GM21737 (cell line): Measurements from ENCODE around the gene ITPKB.

Experiments
- ATAC-seq: cut with Tn5 transposase; IDR thresholded peaks from one replicate; pipeline ENCODE4 v1.9.1; 2021; ENCODE audit warnings: mild to moderate bottlenecking, moderate library complexity; ENCODE audit not compliant: unreplicated experiment

The ITPKB gene

DNA sequence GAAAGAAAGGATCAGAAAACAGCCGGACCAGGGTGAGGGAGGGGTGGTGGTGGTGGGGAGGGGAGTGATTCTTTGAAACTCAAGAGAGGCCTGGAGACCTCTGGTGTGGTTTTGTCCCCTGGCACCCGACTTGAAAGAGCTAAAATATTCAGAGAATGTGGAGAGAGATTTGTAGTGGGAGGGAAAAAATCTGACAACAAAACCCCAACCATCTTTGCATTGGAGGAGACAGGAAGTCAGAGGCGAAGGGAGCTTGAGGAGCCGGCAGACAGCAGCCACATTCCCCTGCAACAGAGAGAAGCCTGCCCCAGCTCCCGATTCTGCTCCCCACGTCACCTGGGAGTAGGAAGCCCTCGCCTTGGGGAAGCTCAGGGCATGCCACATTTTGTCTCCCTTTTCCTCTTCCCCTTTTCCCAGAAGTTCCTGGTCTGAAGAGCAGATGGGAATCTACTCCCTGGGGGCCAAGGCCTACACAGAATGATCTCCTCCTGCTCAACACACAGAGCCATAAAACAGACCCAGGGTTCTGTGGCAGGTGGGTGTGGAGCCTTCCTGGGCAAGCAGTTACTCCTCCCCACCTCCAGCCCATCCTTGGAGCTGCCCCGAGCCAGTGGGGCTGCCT is 84.9 kb downstream of the ITPKB start:
- no peak for ATAC-seq

DNA sequence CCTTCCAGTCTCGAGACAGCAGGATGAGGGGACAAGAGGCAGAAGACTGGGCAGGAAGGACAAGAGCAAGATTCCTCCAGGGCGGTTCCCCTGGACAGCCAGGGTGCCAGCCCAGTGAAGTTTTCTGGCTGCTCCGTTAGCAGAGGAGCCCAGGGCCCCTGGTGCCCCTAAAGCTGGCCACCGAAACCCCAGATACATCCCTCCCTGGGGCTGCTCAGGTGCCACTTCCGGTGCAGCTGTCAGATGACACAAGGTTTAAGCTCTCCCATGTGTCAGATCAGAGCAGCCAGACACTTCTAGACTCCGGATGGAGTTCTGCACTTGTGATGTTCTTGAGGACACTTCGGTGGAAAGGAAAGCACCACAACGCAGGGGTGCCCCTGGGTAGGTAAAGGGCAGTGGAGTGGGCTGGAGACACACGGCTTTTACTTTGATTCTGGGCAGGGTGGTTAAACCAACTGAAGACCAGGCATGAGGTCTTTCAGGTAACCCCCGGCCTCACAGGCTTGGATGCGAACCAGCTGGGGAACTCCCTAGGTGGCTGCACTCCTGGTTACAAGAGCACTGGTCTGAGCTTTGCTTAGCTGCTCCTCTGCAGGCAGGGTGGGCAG is 85.7 kb downstream of the ITPKB start:
- ATAC-seq = peak; percentile 80

DNA sequence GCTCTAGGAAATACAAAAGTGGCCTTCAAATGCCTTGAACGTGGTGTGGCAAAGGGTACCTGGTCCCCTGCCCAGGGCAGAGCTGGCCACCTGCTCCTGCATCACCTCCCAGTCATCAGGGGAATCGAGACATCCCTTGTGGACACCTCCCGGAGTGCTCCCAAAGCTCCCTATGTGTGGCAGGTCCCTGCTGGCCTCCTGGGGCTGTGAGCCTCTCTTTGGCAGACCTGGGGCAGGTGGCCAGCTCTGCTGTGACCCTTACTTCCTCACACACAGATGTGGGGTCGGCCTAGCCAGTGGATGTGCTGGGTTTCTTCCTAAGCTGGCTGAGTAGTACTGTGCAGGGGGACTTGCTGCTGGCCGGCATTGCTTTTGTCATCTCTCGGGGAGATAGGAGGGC is 86.5 kb downstream of the ITPKB start:
- ATAC-seq = no peak

DNA sequence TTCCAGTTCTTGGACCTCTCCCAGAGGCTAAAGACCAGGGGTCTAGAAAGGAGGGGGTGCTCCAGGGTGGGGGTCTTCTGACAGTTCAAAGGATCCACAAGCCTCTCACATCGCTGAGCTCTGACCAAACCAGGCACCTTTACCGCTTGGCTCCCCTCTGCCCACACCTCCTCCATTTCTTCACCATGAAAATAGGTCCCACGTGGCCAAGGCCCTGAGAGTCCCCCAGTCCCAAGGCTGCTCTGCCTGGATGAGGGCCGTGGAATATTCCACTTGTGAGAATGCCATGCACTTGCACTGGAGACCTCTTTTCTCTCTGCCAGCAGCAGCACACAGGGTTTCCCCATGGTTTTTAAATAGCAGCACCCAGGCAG is 87.4 kb downstream of the ITPKB start:
- ATAC-seq = no peak

DNA sequence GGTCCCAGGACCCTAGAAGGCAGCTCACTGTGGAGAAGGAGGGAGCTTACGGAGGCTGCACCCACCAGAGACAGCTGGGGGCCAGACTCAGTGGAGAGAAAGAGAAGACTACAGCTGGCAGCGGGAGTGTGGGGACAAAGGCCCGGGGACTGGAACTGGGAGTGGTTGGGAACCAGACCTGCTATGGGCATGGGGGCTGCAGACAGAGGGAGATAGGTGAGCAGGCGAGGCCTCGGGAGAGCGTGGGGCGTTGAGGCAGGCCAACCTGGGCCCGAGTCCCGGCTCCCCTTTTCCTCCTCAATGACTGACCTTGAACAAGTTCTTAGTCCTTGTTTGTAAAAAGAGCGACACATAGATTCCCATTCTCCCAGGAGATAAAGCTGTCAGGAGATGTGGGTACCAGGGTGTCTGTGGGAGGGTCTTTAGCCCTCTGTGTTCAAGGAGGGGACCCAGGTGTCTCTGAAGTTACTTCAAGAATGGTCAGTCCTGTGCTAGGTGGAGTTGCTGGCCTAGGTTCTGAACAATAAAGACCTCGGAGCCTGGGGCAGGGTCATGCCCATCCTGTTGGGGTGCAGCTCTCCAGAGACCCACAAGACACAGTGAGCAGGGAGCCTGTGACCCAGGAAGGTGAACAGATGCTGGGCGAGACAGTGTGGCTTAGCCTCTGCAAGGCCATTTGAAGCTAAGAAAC is 87.9 kb downstream of the ITPKB start:
- no peak for ATAC-seq

DNA sequence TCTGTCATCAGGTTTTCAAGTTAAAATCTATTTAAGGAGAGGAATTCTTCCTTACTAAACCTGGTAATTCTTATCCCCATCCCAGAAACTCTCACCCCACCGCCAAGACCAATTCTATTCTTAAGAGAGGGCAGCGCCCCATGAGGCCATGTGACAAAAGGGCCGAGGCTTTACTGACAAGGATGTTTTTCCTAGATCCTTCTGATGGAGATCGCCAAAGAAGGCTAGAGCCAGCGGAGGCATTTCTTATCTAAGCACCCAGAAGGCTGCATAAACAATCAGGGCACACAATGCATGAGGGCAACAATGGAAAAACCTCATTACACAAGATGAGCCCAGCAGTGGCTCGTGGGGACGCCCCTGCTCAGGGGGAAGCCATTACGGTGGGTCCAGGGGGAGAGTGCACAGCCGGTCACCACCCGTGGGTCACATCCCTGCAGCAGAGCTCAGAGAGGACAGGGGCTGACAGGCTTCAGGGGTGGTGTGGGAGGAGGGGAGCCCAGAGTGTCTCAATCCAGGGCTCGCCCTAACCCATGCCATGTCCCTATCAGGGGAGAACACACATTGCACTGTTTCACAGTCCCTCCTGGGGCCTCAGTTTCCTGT is 88.7 kb downstream of the ITPKB start:
- ATAC-seq = no peak

DNA sequence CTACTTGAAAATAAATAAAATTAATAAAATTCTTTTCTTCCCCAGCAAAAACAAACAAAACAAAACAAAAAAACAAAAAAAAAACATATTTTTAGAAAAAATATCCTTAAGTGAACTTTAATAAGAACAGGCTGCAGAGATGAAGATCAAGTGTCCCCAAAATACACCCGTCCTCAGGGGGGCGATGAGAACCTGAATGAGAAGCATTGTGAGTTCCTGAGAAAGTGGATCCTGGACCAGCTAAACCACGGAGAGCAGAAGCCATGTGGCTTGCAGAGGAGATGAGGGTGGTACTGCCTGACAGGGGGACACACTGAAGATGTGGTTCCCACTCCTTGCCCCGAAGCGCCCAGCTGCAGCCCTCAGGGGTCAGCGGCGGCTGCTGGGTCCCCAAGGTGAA is 89.3 kb downstream of the ITPKB start:
- ATAC-seq = no peak

DNA sequence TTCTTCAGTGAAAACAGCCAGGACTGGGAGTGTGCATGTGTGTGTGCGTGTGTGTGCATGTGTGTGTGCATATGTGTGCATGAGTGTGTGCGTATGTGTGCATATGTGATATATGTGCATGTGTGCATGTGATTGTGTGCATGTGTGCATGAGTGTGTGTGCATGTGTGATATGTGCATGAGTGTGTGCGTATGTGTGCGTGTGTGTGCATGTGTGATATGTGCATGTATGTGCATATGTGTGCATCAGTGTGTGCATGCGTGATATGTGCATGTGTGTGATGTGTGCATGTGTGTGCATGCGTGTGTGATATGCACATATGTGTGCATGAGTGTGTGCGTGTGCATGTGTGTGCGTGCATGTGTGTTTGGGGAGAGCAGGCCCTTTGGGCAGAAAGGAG is 89.8 kb downstream of the ITPKB start:
- no peak for ATAC-seq

DNA sequence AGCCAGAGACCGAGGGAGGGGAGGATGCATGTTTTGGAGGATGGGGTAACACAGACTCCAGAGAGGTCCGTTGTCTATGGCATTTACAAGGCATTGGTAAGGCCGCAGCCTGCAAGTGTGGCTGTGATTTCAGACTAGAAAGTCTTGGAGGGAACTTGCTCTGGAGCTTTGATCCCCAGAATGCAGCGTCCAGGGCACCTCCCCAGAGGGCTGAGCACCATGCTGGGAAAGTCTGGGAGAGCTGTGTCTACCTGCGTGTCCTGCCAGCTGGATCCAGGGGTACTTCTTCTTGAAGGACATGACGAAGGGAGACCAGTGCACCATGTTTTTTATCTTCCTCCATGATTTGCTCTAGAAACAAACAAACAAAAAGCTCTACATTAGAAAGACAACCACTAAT is 90.7 kb downstream of the ITPKB start:
- no peak for ATAC-seq

DNA sequence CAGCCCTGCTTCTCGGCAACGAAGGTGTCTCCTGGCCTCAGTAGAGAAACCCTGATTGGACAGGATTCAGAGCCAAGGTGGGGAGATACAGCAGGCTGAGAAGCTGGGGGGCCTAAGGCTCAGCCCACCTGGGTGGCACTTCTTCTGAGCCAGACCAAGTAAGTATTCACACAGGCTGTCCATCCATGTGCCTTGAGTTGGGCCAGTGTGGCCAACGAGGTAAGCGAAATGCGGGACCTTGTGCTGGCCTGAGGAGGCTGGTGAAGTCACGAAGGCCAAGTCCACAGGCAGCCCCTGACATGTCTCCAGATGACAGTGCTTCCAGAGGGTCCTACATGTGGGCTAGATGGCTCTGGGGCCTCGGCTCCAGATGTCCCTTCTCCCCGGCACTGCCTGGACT is 91.4 kb downstream of the ITPKB start:
- ATAC-seq = no peak

DNA sequence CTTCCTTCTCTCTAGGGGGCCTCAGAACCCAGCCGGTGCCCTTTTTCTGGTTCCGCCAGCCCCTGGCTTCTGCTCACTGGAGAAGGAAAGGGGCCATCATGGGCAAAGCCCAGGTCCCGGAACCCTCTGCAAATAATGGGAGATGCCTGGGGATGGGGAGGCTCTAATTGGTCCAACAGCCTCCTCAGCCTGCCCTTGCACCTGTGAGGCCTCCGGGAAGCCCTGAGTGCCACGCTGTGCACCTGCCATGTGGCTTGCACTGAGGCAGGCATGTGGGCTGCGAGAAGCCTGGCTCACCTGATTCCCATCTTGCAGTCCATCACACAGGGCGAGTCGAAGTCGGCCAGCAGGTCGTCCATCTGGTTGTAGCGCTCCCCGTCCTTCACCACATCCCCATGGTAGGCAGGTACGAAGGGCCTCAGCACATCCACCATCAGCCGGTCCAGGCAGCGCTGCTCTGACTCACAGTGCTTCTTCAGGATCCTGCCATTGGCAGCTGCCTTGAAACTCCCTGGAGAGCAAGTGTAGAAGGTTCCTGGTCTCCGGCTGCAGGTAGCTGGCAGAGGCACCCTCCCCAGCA is 92.1 kb downstream of the ITPKB start:
- ATAC-seq = no peak

DNA sequence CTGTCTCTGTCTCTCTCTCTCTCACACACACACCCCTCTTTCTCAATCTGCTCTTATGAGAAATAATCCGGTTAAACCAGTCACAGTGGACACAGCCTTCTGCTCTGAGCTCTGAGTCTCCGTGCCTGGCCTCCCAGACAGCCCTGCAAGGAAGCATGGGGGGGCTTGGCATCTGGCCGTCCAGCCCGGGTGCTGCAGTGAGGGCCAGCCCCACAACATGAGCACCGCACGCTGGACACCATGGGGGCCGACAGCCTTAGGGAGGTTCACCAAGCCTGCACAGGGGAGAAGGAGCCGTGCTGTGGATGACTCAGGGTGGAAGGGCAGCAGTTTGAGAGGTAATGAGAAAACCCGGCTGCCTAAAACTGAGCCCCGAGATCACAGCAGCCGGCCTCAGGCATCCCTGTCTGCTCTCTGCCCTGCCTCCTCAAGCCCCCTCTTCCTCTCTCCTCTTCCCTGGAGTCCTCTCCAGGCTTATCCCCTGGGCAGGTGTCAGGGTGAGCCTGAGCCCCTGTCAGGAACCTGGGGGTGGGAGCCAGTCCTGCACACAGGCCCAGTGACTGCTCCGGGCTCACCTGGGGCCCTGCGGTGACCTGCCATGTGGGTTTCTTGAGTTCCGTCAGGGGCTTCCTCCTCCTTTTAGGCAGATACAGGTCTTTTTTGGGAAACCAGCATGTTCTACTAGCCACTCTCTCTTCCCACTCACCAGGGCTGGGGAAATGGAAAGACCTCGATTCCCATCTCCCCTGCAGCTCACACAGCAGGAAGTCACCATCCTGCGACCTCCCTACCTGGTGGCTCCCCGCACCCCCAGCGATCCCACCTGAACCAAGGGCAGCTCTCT is 92.8 kb downstream of the ITPKB start:
- ATAC-seq = no peak

DNA sequence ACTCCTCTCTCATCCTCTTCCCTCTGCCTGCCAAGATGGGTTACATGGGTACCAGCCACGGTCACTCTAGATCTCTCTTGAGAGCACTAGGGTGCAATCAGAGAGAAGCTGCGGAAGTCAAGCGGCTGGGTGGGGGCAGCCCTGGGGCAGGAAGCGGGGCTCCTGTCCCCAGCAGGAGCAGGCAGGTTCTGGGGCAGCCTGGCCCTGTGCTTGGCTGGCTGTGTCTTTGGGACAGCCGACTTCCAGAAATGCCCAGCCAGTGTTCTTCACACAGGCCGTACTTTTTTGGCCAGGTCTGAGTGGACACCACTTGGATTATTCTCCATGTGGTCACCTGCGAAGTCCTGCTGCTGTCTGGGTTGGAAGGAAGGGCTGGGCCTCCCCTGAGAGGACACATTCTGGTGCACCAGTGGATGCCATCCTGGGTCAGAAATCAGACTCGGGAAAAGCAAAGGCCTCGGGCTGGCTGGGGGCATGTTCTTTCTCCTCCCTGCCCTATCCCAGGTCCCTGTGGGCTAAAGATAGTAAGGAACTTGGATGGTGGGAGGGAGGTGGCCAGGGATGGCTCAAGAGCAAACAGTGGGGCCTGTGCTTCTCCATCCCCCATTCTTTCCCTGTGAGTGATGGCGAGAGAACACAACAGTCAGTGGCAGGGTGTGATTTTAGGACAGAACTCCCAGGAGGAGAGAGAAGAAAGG is 93.7 kb downstream of the ITPKB start:
- ATAC-seq = no peak

DNA sequence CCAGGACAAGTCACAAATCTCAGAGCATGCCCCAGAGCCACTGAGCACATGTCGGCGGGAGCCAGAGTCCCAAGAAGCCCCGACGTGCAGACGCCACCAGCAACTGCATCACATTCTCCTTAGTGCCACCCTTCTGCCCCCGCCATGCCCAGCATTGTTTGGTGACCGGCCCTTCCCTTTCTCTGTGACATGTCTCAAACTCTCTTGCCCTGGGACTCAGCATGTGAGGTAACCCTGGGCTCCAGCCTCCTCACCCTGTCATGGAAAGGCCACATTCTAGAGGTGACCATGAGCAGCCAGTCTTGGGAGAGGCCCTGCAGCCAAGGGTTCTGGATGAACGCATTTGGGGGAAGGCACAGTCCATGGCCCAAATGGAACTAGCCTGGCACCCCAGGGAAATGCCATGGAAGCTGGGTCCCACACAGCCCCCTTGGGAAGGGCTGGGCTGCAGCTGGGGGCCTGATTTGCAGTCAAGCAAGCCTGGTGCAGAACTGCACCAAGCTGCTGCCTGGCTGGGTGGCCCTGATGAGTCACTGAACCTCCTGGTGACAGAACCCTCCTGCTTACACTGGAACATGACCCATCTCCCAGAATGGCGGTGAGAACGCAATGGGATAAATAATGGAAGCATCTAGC is 94.4 kb downstream of the ITPKB start:
- no peak for ATAC-seq

DNA sequence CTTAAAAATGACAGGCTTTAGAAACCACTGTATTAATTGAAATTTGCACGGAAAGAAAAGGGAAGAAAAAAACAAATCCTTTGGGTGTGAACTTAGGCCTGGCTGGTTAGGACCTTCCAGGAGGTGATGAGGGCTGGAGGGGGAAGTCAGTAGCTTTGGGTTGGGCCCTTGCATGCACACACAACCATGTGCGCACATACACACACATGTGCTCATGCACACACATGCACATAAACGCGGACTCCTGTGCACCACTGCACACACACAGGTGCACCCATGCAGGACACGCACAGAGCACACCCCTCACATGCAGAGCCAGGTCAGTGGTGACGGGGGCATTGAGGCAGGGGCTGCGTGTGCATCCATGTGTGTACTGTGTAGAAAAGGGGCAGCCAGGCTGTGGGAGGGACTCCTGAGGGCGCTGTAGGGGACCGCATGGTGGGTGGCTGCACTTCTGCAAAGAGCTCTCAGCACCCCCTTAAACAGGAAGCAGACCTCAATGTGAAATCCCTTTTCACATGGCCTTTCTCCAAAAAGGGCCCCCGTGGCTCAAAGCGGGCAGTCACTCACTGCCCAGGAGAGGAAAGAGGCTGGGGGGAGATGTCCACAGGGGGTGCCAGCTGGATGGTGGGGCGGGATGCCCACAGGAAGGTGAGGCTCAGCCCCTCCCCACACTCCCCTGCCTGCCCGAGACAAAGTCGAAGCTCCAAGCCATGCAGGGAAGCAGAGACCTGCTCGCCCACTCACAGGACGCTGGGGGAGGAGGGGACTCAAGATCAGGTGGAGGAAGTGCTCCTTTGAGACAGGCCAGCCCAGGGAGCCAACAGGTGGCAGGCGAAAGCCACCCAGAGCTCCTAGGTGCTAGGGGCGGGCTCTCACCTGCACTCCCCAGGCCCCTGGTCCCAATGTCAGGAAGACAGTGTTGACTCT is 95.2 kb downstream of the ITPKB start:
- ATAC-seq = peak; percentile 43

DNA sequence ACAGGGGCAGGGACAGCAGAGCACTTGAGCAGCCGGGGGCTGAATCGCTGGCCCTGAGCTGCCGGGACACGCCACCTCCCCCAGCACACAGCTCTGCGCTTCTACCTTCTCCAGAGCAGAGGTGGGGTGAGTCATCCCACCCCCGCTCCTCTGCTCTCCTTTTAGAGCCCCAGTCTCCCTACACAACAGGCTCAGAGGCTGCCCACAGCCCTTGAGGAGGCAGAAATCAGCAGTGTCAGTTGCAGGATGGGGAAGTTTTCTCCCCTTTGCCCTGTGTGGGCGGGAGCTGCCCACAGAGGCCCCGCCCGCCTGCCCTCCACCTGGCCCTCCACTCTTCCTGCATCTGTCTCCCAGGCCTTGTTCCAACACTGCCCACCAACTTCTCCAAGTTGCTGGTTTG is 95.9 kb downstream of the ITPKB start:
- peak; percentile 49 for ATAC-seq

DNA sequence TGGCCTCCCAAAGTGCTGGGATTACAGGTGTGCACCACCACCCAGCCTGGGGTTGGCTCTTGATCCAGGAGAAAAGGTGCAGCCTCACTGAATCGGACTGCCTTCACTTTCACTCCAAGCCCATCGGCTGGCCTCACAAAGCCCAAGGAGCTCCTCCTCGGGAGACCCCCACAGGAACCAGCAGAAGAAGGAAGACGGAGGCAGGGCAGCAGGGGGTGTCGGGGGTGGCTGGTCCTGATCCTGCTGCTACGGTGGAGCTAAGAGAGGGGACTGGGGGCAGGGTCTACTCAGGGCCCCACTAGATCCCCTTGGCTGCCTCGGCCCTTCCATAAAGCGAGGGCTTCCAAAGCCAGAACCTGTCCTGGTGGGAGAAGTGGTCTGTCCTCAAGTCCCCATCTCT is 96.7 kb downstream of the ITPKB start:
- no peak for ATAC-seq

DNA sequence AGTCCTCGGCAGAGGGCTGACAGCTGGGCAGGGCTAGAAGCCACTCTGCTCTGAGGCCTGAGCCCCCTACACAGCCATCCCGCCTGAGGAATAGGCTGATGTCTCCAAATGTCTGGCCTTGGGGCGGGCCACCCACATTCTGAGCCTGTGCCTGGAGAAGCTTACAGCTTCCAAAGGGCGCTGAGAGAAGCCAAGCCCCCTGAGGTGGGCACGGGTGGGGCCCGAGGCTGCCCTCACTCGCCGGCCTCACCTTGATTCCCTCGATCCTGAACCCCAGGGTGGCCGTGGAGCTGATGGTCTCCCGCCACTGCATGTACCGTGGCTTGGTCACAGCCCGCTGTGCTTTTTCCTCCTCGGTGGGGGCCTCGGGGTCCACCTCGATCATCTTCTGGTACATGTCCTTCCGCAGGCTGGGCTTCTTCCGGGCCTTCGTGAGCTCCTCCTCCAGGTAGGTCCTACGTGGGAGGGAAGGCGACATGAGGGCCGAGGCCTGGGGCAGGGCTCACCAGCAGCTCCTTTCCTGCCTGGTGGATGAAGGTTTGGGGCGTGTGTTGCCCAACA is 97.3 kb downstream of the ITPKB start:
- no peak for ATAC-seq
